GM18520 (cell line): ENCODE data around the gene L2HGDH.

Experiments used
- ATAC-seq: cut with Tn5 transposase; IDR thresholded peaks from one replicate; pipeline ENCODE4 v1.9.1; 2021; ENCODE audit not compliant: unreplicated experiment

L2HGDH gene

GRCh38 chr14:50299585-50299984, 12.4 kb downstream of the L2HGDH start:
- ATAC-seq, result no peak

DNA sequence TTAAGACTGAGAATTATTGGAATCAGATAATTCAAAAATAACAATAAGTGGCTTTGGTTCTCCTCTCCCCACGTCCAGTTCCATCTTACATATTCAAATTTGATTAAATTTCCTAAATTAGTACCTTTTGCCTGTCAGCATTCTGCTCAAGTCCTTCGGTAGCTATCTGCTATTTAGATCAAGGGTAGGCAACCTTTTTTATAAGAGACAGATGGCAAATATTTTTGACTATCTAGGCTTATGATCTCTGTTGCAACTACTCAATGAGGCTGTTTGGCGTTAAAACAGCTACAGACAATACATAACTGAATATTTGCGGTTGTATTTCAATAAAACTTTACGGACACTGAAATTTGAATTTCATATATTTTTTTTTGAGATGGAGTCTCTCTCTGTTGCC, 21.7 kb downstream of the L2HGDH start:
- no peak for ATAC-seq

- no peak for ATAC-seq
Observed at GRCh38 chr14:50288146-50288545, 23.9 kb downstream of the L2HGDH start.

DNA sequence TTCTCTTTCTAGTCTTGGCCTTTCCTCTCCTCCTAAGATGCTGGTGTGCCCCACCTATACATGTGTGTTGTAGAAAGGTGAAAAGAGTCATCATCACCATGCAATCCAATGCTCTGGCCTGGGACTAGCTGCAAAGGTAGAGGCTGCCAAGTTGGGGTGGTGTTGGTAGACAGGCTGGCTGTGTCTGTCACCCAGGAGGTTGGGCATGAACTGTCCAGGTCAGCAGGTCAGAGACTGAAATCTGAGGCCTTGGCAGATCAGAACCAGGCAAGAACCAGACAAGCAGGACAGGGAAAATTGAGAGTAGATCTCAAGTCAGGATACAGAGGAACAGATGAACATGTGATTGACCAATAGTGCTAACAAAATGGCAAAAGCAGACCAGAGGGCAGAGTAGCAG, 26.2 kb downstream of the L2HGDH start:
- no peak for ATAC-seq

GRCh38 chr14:50272498-50272897, 39.5 kb downstream of the L2HGDH start:
- no peak for ATAC-seq

DNA sequence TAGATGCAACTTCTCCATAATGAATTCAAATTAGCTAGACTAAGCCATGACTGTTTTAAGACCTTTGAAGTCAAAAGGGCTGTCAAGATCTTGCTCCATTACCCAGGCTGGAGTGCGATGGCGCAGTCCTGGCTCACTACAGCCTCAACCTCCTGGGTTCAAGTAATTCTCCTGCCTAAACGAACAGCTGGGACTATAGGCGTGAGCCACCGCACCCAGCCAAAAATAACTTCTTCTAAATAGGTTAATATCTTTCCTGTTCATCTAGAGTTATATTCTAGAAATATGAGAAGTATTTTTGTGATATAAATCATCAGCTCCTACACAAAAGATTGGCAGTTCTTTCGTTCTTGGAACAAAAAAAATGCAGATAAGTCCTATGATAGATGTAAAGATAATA, 41.1 kb downstream of the L2HGDH start:
- ATAC-seq, result no peak

DNA sequence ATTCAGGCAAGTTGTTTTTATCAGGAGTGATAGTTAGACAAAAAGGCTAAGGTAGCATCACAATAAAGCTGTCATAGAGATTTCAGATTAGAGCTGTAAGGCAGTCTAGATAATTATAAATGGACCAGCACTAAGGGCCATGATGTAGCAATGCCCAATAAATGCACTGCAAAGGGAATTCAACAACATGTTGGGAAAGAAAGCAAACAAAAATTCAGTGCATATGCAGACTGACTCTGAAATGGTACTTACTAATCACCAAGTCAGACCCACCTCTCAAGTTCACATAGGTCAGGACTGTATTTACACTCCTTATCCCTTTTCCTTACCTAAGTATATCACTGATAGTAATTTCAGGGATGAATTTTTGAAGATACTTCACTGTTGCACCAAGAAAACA, 47.0 kb downstream of the L2HGDH start:
- ATAC-seq, result no peak

DNA sequence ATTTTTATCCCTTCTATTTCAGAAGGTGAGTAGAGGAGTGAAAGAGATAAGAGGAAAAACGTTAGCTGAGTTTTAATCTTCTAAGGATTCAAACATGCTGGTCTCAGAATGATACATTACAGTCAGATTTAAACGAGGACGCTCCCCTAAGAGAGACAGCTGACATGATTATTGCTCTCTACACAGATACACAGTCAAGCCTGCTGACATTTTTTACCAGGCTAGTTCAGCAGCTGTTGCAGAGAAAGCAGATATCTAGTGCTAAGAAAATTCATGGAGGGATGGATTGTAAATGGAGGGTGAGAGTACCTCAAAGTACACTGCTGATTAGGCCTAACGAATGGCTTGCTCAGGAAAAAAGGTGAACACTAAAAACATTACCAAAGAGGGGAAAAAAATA, 48.7 kb downstream of the L2HGDH start:
- ATAC-seq, result no peak

DNA sequence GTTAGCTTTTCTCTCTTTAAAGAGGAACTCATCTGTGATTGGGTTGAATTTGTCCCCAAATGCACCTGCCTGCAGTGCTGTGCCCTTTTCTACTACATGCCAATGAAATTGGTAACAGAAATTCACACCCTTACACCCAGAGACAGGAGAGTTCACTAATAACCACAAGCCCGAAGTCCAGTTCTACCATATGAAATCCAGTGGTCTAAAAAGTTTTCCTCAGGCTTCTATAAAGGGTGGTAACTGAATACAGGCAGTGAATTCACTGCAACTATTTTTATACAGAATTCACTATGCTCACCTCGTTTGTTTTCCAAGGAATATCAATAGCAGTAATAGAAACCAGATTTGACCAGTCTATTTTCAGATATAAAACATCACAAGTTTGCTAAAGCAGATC, 49.2 kb downstream of the L2HGDH start:
- ATAC-seq, result no peak

GRCh38 chr14:50260511-50260910, 51.5 kb downstream of the L2HGDH start:
- no peak for ATAC-seq

- no peak for ATAC-seq
Observed at GRCh38 chr14:50260072-50260471, 52.0 kb downstream of the L2HGDH start.

- ATAC-seq, result no peak
Observed at GRCh38 chr14:50257732-50258131, 54.3 kb downstream of the L2HGDH start.

DNA sequence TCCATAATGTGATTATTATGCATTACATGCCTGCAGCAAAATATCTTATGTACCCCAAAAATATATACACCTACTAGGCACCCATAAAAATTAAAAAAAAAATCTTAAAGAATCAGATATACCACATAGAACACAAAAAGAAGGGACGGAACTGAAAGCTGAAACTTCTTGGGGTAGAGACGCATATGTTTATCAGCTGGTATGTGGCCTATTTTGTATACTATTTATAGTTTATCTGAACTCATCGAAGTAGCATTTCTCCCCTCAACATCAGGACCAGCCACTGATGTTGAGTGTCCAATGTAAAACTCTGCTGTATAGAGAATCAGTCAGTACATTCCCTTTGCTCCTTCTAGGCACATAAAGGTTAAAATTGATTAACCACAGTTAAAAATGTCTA, 57.8 kb downstream of the L2HGDH start:
- no peak for ATAC-seq

DNA sequence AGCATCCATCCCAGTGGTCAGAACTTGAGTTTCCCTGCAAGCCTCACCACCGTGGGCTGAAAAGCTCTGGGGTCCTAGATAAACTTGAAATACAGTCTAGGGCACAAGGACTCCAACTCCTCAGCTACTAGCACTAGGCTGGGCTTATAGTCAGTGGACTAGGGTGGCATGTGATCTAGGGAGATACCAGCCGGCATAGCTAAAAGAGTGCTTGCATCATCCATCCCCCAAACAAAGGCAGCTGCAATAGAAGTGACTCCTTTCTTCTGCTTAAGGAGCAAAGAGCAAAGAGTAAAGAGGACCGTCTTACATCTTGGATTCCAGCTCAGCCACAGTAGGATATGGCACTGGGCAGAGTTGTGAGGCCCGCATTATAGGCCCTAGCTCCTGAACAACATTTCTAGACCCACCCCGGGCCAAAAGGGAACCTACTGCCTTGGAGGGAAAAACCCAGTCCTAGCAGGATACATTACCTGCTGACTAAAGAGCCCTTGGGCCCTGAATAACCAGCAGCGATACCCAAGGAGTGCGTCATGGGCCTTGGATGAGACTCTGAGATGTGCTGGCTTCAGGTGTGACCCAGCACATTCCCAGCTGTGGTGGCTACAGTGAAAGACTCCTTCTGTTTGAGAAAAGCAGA, 62.8 kb downstream of the L2HGDH start:
- no peak for ATAC-seq

GRCh38 chr14:50247245-50247644, 64.8 kb downstream of the L2HGDH start:
- ATAC-seq, result no peak

GRCh38 chr14:50242566-50243310, 69.3 kb downstream of the L2HGDH start:
- no peak for ATAC-seq

- ATAC-seq, result no peak
Observed at GRCh38 chr14:50242096-50242495, 69.9 kb downstream of the L2HGDH start.

- no peak for ATAC-seq
Observed at GRCh38 chr14:50237427-50237826, 74.6 kb downstream of the L2HGDH start.

DNA sequence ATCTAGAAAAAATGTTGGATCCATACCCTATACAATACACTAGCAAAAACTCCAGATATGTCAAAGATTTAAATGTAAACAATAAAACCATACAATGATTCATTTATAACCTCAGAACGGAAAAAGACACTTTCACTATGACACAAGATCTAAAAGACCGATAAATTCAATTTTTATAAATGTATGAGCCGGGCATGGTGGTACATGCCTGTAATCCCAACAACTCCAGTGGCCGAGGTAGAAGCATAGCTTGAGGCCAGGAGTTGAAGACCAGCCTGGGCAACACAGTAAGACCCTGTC, 78.1 kb downstream of the L2HGDH start:
- ATAC-seq, result no peak

DNA sequence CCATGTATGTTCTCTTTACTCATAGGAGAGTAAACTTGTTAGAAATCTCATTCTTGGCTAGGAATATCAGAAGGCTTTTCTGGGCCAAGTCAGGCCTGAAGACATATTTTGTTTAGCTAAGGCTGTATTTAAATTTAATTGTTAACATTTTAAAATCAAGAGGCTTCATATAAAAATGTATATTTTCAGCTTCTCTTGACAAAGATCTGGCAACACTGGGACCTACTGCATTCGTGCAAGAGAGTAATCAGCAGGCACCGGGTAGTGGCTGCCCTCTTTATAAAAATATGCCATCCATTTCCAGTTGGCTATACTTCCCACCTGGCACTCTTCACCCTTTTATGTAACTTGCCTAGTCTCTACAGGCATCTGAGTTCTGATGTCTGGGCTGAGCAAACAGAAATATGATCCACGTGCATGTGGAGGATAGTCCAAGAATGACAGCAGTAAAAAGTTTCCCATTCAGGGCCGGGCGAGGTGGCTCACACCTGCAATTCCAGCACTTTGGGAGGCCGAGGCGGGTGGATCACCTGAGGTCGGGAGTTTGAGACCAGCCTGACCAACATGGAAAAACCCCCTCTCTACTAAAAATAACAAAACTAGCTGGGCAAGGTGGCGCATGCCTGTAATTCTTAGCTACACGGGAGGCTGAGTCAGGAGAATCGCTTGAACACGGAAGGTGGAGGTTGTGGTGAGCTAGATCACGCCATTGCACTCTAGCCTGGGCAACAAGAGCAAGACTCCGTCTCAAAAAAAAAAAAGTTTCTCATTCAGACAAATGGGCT, 78.7 kb downstream of the L2HGDH start:
- ATAC-seq, result no peak

DNA sequence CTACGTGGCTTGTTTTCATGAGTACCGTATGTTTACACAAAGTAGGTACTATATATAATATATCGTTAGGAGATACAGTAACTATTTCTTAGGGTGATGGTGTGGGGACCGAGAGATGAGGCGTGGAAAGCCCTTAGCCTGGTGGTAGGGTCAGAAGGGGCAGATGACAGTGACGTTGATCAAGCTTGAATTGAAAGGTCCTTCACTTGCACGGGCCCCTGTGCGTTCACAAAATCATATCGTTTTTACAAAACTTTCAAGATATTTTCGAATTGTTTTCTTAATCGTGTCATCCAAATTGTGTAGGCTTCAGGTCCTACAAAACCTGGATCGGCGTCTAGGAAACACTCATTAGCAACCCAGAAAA, 79.8 kb downstream of the L2HGDH start:
- ATAC-seq, result no peak
